Uterus (tissue), 2 donors: Measurements from ENCODE around the gene PAPPA2.

ENCODE experiments used
- POLR2A ChIP-seq, 2 donors: fragments of 450-650 bp; IDR thresholded peaks; one replicate each; pipeline ENCODE4 v1.6.1; 2016; ENCODE audit warnings: antibody characterized with exemption in 2 of 2, mild to moderate bottlenecking in 1 of 2, moderate library complexity in 1 of 2
- TF ChIP-seq, protein P1 (sequence below), 4 experiments: fragments of 200-600 bp in 2 of 4; fragments of 450-650 bp in 2 of 4; sonication (generic) in 2 of 4; IDR thresholded peaks; one replicate each; pipeline ENCODE4 v1.5.1; 2016 to 2019; ENCODE audit warnings: antibody characterized with exemption in 4 of 4, mild to moderate bottlenecking in 2 of 4, moderate library complexity in 1 of 4

DNA sequence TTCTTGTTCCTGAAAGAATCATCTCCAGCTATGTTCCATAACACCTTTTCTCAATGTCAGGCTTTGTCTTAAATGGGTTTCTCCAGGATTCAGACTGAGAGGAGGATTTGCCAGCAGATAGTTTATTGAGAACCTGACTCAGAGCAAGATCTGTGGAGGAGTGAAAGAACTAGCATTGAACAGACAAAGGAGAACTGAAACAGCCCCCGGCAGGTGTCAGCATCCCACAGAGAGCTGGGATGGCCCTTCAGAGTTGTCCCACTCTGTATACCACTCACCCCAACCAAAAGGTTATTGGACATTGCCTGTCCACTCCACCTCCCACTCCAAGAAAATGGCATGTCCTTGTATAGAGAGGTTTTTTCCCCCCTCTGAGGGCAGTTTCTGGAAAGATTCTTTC is 270.7 kb downstream of the PAPPA2 start:
- TF ChIP-seq, protein P1, sequence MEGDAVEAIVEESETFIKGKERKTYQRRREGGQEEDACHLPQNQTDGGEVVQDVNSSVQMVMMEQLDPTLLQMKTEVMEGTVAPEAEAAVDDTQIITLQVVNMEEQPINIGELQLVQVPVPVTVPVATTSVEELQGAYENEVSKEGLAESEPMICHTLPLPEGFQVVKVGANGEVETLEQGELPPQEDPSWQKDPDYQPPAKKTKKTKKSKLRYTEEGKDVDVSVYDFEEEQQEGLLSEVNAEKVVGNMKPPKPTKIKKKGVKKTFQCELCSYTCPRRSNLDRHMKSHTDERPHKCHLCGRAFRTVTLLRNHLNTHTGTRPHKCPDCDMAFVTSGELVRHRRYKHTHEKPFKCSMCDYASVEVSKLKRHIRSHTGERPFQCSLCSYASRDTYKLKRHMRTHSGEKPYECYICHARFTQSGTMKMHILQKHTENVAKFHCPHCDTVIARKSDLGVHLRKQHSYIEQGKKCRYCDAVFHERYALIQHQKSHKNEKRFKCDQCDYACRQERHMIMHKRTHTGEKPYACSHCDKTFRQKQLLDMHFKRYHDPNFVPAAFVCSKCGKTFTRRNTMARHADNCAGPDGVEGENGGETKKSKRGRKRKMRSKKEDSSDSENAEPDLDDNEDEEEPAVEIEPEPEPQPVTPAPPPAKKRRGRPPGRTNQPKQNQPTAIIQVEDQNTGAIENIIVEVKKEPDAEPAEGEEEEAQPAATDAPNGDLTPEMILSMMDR (IDR thresholded peaks at IDR 0.05) = no peak
- no peak for TF ChIP-seq POLR2A (IDR thresholded peaks at IDR 0.05)
